Measurements from ENCODE around the gene C17orf75. TPM values are rescaled to one million over a fixed set of nuclear protein-coding genes. Genes with fewer than 3 reads are reported as not detected.

Gene C17orf75
- total and polyA plus RNA-seq, 10 donors: 9.3 to 25.8 (median 14.5) TPM

- Histone ChIP-seq H3K9me3 (no peaks in the 10 kb centered on the region), H3K4me1 (no peaks in the 10 kb centered on the region), H3K27me3 (replicated peaks in 1 of 7) (no peaks in the 10 kb centered on the region), H3K4me3 (no peak overlapping the region), H3K27ac (no peak overlapping the region), H3K36me3 (no peaks in the 10 kb centered on the region)
- no peak for DNase-seq
- TF ChIP-seq POLR2AphosphoS5 (IDR thresholded peaks at IDR 0.05) (no peak), POLR2A (IDR thresholded peaks at IDR 0.05) (no peak)
- TF ChIP-seq, protein P1, sequence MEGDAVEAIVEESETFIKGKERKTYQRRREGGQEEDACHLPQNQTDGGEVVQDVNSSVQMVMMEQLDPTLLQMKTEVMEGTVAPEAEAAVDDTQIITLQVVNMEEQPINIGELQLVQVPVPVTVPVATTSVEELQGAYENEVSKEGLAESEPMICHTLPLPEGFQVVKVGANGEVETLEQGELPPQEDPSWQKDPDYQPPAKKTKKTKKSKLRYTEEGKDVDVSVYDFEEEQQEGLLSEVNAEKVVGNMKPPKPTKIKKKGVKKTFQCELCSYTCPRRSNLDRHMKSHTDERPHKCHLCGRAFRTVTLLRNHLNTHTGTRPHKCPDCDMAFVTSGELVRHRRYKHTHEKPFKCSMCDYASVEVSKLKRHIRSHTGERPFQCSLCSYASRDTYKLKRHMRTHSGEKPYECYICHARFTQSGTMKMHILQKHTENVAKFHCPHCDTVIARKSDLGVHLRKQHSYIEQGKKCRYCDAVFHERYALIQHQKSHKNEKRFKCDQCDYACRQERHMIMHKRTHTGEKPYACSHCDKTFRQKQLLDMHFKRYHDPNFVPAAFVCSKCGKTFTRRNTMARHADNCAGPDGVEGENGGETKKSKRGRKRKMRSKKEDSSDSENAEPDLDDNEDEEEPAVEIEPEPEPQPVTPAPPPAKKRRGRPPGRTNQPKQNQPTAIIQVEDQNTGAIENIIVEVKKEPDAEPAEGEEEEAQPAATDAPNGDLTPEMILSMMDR (IDR thresholded peaks at IDR 0.05 in 8 of 11, conservative IDR thresholded peaks at IDR 0.05 in 3 of 11): no peak
- WGBS, 5 donors: 21 to 38% (median 27%) methylated on average over 4 of the region's 4 CpGs
- intact Hi-C loops (cut with DNase I; ENCODE audit: low total_unique reads): no loop called here
Observed at GRCh38 chr17:32307658-32308057, 34.3 kb downstream of the C17orf75 start.

GRCh38 chr17:32305049-32305448 is 36.9 kb downstream of the C17orf75 start:
- intact Hi-C loops (cut with DNase I; ENCODE audit: low total_unique reads): no loop called here
- no peak for DNase-seq
- H3K27ac ChIP-seq: no peak overlapping the region
- TF ChIP-seq, protein P1 (IDR thresholded peaks at IDR 0.05 in 8 of 11, conservative IDR thresholded peaks at IDR 0.05 in 3 of 11): no peak
- TF ChIP-seq POLR2AphosphoS5 (IDR thresholded peaks at IDR 0.05): no peak
- TF ChIP-seq POLR2A (IDR thresholded peaks at IDR 0.05): no peak
- no peak overlapping the region for H3K4me3 ChIP-seq
- H3K4me1 ChIP-seq: no peaks in the 10 kb centered on the region
- no peaks in the 10 kb centered on the region for H3K27me3 ChIP-seq (replicated peaks in 1 of 7)
- whole genome bisulfite sequencing, 5 donors: 71 to 92% (median 77%) methylated on average over 9 of the region's 9 CpGs
- no peaks in the 10 kb centered on the region for H3K36me3 ChIP-seq
- H3K9me3 ChIP-seq: no peaks in the 10 kb centered on the region

GRCh38 chr17:32303781-32304288 is 38.1 kb downstream of the C17orf75 start:
- Histone ChIP-seq H3K27me3 (replicated peaks in 1 of 7) (no peaks in the 10 kb centered on the region), H3K4me1 (no peaks in the 10 kb centered on the region), H3K9me3 (no peaks in the 10 kb centered on the region), H3K27ac (no peak overlapping the region), H3K36me3 (no peaks in the 10 kb centered on the region), H3K4me3 (no peak overlapping the region)
- no peak for TF ChIP-seq POLR2A (IDR thresholded peaks at IDR 0.05)
- TF ChIP-seq, protein P1 (IDR thresholded peaks at IDR 0.05 in 8 of 11, conservative IDR thresholded peaks at IDR 0.05 in 3 of 11): no peak
- no peak for TF ChIP-seq POLR2AphosphoS5 (IDR thresholded peaks at IDR 0.05)
- no peak for DNase-seq
- WGBS, 5 donors: 61 to 79% (median 69%) methylated on average over 2 of the region's 2 CpGs
- intact Hi-C loops (cut with DNase I; ENCODE audit: low total_unique reads): no loop called here

- no peak for DNase-seq
- intact Hi-C loops (cut with DNase I; ENCODE audit: low total_unique reads): no loop called here
- H3K27ac ChIP-seq: no peak overlapping the region
- no peaks in the 10 kb centered on the region for H3K27me3 ChIP-seq (replicated peaks in 1 of 7)
- H3K4me3 ChIP-seq: no peak overlapping the region
- no peak for TF ChIP-seq POLR2AphosphoS5 (IDR thresholded peaks at IDR 0.05)
- no peak for TF ChIP-seq POLR2A (IDR thresholded peaks at IDR 0.05)
- TF ChIP-seq, protein P1 (IDR thresholded peaks at IDR 0.05 in 8 of 11, conservative IDR thresholded peaks at IDR 0.05 in 3 of 11): no peak
- H3K9me3 ChIP-seq: no peaks in the 10 kb centered on the region
- H3K36me3 ChIP-seq: no peaks in the 10 kb centered on the region
- no peaks in the 10 kb centered on the region for H3K4me1 ChIP-seq
- 89 to 95% (median 91%) methylated on average over 9 to 10 of the region's 10 CpGs for WGBS, 5 donors
Observed at GRCh38 chr17:32302860-32303649, 38.9 kb downstream of the C17orf75 start.

Measured in spleen (tissue), 11 donors.